HG03565 (cell line): ENCODE data around the gene CACNA1G.

Experiments
- ATAC-seq: cut with Tn5 transposase; IDR thresholded peaks from one replicate; pipeline ENCODE4 v1.9.1; 2021; ENCODE audit warnings: mild to moderate bottlenecking, moderate library complexity; ENCODE audit not compliant: unreplicated experiment

The CACNA1G gene

DNA sequence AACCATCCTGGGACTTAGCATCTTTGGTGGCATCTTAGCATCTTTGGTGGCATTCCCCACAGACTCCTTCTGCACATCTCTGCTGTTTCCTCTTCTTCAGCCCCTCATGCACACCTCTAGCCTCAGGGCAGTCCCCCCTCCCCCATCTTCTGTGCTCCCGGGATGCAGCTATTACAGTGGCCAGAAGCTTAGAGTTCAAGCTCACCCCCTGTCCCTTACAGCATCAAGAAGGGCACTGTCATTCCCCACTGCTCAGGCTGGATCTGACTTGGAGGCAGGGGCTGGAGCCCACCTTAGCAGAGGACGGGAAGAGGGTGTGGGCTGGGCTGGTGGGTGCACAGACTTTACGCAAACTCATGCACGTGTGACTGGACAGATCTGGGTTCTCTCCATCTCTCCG, 27.3 kb upstream of the CACNA1G start:
- no peak for ATAC-seq

DNA sequence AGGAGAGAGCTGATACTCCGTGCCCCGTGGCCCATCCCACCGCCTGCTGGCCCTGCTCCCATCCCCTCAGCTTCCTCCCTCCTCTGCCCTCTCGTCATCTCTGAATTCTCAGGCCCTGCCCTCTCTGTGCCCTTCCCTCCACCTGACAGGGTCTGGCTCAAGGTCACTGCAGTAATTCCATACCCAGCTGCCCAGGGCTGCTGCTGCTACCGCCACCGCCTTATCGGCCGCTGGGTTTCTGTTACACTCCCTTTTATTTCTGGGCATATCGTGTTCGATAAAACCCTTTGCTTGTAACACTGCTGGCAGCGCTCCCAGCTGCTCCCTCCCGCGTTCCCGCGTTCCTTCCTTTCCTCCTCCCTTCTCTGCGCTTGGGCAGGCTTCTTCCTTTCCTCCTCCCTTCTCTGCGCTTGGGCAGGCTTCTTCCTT, 26.8 kb upstream of the CACNA1G start:
- ATAC-seq: no peak

DNA sequence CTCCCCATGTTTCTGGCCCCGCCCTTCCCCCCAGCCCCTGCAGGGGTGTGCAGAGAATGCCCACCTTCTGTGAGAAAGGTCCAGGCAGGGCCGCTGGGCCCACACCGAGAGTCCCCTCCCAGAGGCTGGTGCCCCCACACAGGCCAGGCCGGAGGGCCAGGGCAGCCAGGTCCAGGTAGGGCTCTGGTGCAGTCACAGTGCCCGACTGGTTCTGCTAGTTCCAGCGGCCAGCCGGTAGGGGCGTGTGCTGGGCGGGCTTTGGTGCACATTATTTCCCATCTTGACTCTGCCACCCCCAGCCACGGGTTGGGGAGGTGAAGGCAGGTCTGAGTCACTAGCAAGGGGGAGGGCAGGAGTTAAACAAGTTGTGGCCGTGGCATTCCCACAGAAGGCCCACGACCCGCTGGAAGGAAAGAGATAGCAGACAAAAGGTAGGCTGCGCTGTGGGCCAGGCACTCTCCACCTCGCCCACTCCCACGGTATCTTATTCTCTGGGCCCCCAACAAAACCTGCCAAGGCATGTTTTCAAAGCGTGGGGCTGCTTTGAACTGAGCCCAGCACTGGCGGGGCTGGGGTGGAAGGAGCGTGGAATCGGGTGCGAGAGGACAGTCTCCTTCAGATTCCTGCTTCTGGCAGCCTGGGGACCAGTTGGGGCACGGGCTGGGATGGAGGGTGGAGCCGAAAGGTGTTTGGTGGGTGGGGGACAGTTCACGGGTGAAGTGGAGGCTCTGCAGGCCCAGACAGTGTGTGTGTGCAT, 26.1 kb upstream of the CACNA1G start:
- ATAC-seq: no peak

DNA sequence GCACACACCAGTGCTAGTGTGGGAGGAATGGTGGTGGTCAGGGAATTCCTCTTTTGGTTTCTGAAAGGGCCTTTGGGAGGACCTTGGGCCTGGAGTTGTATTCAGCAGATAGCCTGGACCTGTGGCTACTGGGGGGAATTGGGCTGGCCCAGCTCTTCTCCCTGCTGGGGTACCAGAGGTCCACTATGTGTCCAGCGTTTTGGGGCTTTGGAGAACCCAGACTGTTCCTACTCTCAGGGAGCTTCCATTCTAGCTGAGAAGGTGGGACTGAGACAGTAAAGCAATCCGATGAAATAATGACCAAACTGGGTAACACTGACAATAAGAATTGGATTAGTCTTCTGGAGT, 25.6 kb upstream of the CACNA1G start:
- no peak for ATAC-seq

DNA sequence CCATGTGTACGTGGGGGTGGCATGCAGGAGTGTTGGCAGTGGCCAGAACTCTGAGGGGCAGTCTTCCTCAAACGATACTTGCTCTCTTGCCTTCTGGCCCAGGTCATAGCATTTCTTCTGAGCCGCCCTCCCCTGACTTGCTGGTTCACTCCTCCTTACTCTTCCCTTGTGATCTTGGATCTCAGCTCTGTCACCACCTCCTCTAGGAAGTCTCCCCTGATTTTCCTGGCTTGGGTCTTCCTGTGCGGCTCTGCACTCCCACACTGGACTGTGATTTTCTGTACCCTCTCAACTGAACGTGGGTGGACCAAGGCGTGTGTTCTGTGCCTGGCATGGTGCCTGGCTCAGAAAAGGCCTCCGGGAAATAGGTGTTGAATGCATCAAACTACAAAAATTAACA, 25.1 kb upstream of the CACNA1G start:
- no peak for ATAC-seq

DNA sequence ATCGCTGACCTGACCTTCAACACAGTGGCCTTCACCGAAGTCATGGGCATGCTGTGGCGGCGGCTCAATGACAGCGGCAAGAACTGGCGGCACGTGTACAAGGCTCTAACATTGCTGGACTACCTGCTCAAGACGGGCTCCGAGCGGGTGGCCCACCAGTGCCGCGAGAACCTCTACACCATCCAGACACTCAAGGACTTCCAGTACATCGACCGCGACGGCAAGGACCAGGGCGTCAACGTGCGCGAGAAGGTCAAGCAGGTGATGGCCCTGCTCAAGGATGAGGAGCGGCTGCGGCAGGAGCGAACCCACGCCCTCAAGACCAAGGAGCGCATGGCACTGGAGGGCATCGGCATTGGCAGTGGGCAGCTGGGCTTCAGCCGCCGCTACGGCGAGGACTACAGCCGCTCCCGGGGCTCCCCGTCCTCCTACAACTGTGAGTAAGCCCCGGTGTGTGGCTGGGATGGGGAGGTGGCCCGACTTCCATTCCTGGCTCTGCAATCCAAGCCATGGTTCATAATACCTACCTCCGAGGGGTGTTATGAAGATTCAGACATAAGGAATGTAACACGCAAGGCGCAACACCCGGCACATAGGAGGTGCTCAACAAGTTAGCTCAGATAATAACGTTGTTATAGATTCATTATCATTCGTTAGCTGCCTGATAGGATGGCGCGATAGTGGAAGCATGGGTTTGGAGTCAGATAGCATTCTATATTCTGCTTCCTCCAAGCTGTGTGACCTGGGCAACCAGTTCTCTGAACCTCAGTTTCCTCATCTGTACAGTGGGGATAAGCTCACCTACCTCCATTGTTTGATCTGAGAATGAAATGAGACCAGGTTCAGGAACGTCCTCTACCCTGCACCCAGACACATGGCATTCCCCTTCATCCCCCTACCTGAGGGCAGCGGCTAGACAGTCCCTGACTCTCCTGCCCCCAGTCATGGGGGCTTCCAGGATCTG, 23.6 kb upstream of the CACNA1G start:
- no peak for ATAC-seq

DNA sequence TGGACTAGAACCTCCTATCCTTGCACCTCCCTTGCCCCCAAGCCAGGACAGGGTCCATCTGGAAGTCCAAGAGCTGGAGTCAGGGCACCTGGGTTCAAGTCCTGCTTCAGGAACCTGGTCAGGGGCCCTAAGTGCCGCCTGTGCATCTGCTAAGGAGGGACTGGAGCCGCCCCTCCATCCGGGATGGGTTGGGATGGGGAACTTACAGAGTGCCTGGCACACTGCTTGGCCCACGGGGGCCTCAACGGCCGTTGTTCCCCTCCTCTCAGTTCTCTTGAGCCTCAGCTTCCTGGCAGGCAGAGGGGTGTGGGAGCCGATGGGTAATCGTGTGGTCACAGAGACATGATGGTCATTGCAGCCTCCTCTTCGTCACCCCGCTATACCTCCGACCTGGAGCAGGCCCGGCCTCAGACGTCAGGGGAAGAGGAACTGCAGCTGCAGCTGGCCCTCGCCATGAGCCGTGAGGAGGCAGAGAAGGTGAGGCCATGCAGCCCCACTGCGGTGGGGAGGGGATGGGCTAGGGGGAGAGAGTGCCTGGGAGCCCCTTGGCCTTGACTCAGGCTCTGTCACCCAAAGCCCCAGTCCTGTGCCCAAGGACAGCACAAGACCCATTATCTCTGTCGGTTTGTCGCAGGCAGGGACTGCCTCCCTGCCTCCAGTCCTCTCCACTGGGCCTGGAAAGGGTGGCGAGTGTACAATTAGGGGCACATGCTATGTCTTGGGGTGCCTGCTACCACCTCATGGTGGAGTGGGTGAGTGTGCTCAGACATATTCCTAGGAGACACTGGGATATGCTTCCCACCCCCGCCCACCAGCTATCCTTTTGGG, 22.6 kb upstream of the CACNA1G start:
- no peak for ATAC-seq

DNA sequence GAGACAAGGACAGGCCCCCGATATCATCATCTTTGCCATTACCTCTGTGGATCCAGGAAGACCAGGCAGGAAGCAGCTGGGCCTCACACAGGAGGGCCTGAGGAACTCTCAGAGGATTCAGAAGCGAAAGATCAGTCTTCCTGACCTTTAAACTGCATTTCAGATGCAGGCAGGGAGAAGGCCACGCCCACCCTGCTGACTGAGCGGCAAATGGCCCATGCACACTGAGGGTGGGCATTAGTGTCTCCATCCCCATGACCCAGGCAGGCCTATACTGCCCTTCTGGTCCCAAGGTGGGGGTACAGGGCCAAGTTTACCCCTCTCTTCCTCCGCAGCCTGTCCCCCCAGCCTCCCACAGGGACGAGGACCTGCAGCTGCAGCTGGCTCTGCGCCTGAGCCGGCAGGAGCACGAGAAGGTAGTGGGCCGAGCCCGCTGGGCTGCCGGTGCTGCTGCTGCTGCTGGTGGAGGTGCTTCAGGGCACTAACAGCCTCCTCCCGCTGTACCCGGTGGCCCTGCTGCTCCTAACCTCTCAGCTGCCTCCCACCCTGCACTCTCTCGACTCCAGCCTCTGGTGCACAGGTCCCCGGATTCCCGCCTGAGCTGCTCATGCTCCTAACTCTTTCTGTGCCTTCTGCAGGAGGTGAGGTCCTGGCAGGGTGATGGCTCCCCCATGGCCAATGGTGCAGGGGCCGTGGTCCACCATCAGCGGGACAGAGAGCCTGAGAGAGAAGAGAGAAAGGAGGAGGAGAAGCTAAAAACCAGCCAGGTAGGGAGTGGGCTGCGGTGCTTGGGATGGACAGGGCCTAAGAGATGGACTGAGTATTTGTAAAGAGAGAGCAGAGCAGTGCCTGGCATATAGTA, 21.7 kb upstream of the CACNA1G start:
- no peak for ATAC-seq

DNA sequence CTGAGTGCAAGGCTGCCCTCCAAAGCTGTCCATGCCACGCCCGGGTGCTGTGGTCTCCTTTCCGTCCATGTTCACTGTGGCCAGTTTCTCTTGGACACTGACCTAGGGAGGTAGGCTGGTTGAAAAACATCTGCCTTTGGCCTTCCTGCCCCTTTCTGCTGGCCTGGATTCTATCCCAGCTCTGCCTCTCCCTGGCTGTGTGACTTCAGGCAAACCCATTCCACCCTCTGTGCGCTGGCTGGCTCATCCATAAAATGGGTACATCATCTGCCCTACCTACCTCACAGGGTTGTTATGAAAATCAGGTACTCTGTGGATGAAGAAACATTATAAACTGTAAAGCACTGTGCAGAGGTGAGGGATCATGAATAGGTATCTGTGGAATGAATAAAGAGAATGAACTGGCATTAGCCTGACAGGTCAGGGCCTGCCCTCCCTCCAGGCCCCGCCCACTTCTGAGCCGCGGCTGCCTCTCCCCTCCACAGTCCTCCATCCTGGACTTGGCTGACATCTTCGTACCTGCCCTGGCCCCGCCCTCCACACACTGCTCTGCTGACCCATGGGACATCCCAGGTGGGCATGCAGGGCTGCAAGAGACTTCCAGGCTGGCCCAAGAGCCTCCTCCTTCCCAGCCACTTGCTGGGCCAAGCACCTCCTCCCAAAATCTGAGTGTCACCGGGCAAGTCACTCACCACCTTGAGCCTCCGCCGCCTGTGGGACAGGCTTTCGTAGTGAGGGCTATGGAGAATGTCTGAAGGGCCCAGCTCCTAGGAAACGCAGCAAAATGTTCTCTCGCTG, 20.6 kb upstream of the CACNA1G start:
- no peak for ATAC-seq

DNA sequence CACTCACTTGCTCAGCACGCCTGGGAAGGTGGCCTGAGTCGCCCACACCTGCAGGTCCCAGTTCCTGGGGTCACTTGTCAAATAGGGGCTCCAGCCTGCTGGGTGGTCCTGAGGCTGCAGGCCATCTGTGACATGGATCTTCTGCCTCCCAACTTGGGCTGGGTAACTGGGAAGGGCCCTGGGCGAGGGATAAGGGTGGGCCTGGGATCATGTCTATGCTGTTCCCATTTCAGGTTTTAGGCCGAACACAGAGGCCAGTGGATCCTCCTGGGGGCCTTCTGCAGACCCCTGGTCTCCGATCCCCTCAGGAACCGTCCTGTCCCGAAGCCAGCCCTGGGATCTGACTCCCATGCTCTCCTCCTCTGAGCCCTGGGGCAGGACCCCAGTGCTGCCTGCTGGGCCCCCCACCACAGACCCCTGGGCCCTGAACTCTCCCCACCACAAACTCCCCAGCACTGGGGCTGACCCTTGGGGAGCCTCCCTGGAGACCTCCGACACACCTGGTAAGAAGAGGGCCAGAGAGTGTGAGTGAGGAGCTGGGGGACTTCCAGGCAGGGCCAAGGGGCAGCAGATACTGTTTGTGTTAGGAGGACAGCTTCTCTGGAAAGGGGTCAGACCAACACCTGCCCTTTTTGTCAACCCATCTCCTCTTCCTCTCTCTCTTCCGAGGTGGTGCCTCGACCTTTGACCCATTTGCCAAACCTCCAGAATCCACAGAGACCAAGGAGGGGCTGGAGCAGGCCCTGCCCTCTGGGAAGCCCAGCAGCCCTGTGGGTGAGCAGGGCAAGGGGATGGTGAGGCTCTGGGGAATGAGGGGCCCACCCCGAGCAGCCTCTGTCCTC, 19.7 kb upstream of the CACNA1G start:
- ATAC-seq: no peak

DNA sequence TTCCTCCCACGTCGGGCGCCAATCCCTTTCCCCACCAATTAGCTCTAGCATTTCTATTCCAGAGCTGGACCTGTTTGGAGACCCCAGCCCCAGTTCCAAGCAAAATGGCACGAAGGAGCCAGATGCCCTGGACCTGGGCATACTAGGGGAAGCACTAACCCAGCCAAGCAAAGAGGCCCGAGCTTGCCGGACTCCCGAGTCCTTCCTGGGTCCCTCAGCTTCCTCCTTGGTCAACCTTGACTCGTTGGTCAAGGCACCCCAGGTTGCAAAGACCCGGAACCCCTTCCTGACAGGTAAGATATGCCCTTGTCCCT, 19.2 kb upstream of the CACNA1G start:
- ATAC-seq: no peak

DNA sequence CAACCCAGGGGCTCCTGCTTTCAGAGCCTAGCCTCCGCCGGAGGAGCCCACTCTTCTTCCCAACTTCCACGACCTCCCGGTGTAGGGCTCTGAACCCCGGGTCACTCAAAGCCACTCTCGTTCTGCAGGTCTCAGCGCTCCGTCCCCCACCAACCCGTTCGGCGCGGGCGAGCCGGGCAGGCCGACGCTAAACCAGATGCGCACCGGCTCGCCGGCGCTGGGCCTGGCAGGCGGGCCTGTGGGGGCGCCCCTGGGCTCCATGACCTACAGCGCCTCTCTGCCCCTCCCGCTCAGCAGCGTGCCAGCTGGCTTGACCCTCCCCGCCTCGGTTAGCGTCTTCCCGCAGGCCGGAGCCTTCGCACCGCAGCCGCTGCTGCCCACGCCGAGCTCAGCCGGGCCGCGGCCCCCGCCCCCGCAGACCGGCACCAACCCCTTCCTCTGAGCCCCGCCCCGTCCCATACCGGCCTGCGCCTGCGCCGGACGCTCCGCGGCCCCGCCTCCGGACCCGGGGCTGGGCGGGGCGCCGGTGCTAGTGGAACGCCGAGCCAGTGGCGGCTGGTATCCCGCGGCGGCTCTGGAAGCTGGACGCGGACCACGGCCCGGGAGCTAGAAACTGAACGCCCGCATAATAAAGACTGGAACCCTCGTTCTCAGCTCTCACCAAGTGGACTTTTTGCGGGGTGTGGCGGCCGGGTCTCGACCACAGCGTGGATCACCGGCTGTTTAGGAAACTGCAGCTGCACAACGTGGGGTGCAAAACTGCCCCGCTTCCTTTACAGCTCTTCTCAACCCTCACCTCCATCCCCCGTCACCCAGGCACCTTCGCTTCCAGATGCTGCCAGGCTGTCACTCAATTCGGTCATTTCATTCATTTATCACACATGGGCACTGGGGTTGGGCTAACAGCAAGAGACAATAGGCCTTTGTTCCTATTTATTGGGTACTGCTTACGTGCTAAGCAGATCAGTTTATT, 18.5 kb upstream of the CACNA1G start:
- ATAC-seq: peak; percentile 73

DNA sequence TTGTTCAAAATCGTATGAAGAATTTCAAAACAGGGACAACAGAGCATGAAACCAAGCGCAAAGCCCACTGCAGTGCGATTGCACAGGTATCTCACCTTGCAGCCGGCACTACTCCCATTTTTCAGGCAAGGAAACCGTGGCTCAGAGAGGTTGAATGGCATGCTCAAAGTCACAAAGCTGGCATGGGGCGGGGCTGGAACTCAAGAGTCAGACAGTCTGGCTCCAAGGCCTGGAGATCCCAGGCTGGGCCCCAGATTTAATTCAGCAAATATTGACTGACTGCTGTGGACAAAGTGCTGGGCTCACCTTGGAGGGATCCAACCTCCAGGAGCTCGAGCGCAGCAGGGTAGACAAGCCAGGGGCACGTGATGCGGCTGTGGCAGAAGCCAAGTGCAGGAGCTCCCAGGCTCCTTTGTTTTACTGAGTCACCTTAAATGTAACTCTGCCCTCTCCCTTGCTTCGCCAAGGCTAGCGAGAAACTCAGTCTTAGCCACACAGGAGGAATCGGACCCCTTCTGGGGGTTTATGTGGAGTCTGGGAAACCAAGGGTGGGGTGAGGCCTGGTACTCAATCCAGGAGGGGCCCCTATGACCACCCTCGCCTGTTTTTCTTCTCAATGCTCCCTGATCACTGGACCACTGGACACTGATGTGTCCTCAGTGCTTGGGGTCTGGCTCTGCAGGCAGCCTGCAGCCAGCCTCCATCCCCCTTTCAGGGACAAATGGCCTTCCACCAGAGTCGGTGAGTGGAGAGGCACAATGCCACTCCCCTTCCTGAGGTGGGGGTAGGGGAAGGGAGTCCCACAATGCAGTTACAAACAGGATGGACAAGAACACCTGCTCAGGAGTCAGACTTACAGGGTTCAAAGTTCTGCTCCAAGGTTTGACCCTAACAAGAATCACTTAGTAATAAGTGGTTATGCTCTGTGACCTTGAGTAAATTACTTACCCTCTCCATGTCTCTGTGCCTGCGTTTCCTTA, 17.4 kb upstream of the CACNA1G start:
- ATAC-seq: no peak

DNA sequence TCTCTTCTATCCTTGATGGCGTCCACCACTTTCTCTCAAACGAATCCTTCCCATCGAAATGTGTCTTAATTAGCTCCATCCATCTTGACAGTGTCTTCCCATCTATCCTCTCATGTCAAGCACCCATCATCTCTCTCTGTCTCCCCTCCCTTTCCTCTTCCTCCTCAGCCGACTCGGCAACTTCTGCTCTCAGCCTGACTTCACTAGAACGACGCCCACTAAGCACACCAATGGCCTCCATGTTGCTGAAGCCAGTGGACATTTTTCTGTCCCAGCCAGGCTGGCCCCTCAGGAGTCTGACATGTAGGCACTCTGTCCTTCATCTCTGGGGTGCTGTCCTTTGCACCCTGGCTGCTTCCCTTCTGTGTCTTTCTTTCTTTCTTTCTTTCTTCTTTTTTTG, 16.0 kb upstream of the CACNA1G start:
- ATAC-seq: no peak

DNA sequence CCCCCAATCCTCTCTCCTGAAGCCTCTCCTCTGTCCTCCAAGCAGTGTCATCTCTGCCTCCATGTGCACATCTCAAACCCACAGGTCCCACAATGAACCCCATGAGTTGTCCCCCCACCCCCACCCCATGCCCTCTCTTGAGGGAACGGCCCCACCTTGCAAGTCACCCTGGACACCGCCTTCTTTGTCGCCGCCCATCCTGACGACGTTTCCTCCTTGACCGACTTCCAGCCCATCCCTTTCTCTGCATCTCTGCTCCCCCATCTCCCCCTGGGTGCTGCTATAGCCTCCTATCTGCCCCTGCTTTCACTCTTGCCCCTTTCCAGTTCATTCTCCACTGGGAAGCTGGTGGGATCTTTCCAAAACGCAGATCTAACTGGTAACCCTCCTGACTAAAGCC, 15.2 kb upstream of the CACNA1G start:
- ATAC-seq: no peak

DNA sequence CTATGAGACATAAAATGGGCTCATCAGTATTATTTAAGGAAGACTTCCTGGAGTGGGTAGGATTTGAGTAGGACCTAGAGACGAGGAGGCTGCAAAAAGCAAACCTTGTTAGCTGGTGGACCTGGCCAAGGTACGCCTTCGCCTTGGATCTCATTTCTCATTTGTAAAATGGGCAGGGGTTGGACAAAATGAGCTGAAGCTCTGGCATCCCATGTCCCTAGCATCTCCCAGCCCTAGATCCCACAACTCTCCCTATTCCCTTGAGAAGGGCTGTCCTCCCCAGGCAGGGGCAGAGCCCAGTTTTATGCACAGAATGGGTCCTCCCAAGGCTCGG, 13.8 kb upstream of the CACNA1G start:
- no peak for ATAC-seq
